ENCODE measurements around the gene FAM219A.

DNA sequence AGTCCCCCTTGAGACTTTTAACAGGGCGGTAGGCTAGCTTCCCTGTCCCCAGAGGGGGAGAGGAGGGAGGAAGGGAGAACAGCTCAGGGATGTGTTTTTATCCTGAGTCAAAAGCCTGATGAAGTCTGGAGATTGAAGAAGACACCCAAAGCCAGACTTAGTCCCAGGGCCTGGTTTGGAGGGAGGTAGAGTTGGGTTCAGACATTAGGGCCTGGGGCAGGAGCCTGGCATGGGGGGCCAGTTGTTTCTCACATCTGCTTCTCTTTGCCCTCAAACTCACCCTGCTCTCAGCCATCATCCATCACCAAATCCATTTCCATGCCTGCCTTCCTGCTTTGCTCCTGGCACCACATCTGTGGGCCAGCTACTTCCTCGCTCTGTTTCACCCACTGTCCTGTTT is 84.6 kb downstream of the FAM219A start:
- TF ChIP-seq, protein P1, sequence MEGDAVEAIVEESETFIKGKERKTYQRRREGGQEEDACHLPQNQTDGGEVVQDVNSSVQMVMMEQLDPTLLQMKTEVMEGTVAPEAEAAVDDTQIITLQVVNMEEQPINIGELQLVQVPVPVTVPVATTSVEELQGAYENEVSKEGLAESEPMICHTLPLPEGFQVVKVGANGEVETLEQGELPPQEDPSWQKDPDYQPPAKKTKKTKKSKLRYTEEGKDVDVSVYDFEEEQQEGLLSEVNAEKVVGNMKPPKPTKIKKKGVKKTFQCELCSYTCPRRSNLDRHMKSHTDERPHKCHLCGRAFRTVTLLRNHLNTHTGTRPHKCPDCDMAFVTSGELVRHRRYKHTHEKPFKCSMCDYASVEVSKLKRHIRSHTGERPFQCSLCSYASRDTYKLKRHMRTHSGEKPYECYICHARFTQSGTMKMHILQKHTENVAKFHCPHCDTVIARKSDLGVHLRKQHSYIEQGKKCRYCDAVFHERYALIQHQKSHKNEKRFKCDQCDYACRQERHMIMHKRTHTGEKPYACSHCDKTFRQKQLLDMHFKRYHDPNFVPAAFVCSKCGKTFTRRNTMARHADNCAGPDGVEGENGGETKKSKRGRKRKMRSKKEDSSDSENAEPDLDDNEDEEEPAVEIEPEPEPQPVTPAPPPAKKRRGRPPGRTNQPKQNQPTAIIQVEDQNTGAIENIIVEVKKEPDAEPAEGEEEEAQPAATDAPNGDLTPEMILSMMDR (IDR thresholded peaks at IDR 0.05), result no peak
- TF ChIP-seq POLR2A (IDR thresholded peaks at IDR 0.05), result no peak

Measured in esophagus squamous epithelium (tissue), 4 donors.